SK-N-MC (cell line): ENCODE measurements around the gene KIF21B.

Experiments used
- DNase-seq: peaks from one replicate; pipeline ENCODE4 v3.0.0-alpha.2; 2011; ENCODE audit warnings: low read depth, low spot score
- H3K27ac ChIP-seq: fragments of 200-600 bp; sonication (generic); 2 replicates; pipeline ENCODE4 v1.5.1; 2016; ENCODE audit warnings: mixed run types
- H3K36me3 ChIP-seq: fragments of 200-600 bp; sonication (generic); 2 replicates; pipeline ENCODE4 v1.6.1; 2017; ENCODE audit warnings: antibody characterized with exemption, low read length, mixed read lengths; ENCODE audit not compliant: insufficient read depth
- H3K4me3 ChIP-seq: fragments of 200-600 bp; sonication (generic); 2 replicates; pipeline ENCODE4 v1.5.1; 2016
- H3K9ac ChIP-seq: fragments of 200-600 bp; sonication (generic); 2 replicates; pipeline ENCODE4 v1.8.0; 2017; ENCODE audit warnings: mixed run types, mixed read lengths; ENCODE audit not compliant: insufficient read length
- H3K9me3 ChIP-seq: fragments of 200-600 bp; sonication (generic); 2 replicates; pipeline ENCODE4 v1.6.1; 2017; ENCODE audit warnings: low read depth, mild to moderate bottlenecking, antibody characterized with exemption, low read length, moderate library complexity, mixed read lengths
- EZH2 ChIP-seq: fragments of 200-600 bp; sonication (generic); IDR thresholded peaks from one replicate; pipeline ENCODE4 v1.6.1; 2017; ENCODE audit warnings: antibody characterized with exemption
- FOXP2 ChIP-seq: optimal IDR thresholded peaks from 2 replicates; pipeline ENCODE3; 2011; ENCODE audit warnings: mild to moderate bottlenecking, moderate library complexity; ENCODE audit not compliant: insufficient read depth; ENCODE audit errors: extremely low read length, control extremely low read depth
- POLR2AphosphoS5 ChIP-seq: IDR thresholded peaks from 2 replicates; pipeline ENCODE4 v1.6.1; 2012; ENCODE audit warnings: mild to moderate bottlenecking, low read depth, low read length, borderline replicate concordance

KIF21B gene

DNA sequence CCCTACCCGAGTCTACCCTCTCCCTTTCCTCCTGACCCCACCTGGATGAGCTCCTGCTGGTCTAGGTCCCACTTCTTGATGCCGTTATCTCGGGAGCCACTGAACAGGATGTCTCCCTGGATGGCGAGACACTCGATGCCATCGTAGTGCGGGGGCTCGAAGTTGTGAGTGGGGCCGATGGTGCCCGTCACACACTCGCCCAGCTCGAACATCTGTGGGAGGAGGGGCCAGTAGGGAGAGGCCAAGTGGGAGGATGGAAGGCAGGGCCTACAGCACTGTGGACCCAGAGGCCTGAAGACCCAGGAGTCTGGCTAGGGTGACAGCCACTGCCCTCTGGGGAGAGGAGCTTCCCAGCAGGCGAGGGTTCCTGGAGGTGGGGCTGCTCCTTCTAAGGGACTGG lies 48.1 kb downstream of the KIF21B start:
- H3K9ac ChIP-seq, result no peak overlapping the region
- no peak overlapping the region for H3K4me3 ChIP-seq
- H3K36me3 ChIP-seq, result no peaks in the 10 kb centered on the region
- no peak overlapping the region for H3K27ac ChIP-seq
- H3K9me3 ChIP-seq, result no peaks in the 10 kb centered on the region
- no peak for DNase-seq
- no peak for TF ChIP-seq POLR2AphosphoS5
- no peak for TF ChIP-seq EZH2

DNA sequence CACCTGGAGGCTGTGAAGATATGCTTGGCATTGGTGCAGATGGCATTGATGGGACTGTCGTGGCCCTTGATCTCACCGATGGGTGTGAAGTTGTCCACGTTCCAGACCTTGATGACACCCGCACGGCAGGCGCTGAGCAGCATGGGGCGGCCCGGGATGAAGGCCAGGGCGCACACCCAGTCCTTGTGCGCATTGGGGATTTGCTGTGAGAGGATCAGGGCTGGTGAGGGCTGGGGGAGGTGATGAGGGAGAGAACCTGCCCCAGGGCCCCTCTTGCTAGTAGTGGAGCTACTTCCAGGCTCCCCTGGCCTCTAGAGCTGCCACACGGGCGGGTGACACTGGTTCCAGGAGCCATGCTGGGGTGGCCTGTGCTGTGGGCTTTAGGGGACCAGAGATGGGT lies 48.8 kb downstream of the KIF21B start:
- H3K4me3 ChIP-seq, result no peak overlapping the region
- no peak for DNase-seq
- H3K36me3 ChIP-seq, result no peaks in the 10 kb centered on the region
- TF ChIP-seq POLR2AphosphoS5 (no peak), FOXP2 (no peak), EZH2 (no peak)
- no peak overlapping the region for H3K9ac ChIP-seq
- no peaks in the 10 kb centered on the region for H3K9me3 ChIP-seq
- H3K27ac ChIP-seq, result no peak overlapping the region

DNA sequence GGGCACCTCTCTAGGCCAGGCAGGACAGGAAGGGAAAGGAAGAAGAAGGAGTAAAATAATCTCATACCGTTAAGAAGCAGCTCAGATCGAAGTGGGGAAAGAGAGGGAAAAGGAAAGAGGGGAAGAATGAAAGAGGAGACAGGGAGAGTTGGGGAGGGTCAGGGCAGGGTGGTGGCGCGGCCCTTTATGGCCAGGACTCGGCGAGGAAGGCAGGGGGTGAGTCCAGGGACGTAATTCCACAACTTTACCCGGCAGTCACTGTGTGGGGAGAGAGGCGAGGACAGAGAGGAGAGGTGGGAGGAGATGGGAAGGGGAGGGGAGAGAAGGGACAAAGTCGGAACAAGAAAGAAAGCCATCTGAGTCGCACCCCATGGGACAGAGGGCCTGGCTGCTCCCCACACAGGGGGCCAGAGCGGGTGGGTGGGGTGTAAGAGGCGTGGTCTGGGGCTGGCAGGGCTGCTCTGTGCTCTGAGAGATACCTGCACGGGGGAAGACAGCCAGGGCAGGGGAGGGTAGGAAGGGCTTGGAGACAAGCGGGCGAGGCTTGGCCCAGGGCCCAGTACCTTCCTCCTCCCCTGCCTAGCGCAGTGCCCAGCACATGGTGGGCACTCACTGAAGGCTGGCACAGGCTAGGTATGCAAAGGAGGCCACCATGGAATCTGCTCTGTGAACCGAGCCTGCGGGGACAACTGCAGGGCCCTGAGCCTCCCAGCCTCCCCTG lies 49.4 kb downstream of the KIF21B start:
- DNase-seq, result no peak
- no peaks in the 10 kb centered on the region for H3K36me3 ChIP-seq
- TF ChIP-seq EZH2 (no peak), FOXP2 (no peak), POLR2AphosphoS5 (no peak)
- no peak overlapping the region for H3K4me3 ChIP-seq
- H3K9me3 ChIP-seq, result no peaks in the 10 kb centered on the region
- no peak overlapping the region for H3K9ac ChIP-seq
- H3K27ac ChIP-seq, result no peak overlapping the region

DNA sequence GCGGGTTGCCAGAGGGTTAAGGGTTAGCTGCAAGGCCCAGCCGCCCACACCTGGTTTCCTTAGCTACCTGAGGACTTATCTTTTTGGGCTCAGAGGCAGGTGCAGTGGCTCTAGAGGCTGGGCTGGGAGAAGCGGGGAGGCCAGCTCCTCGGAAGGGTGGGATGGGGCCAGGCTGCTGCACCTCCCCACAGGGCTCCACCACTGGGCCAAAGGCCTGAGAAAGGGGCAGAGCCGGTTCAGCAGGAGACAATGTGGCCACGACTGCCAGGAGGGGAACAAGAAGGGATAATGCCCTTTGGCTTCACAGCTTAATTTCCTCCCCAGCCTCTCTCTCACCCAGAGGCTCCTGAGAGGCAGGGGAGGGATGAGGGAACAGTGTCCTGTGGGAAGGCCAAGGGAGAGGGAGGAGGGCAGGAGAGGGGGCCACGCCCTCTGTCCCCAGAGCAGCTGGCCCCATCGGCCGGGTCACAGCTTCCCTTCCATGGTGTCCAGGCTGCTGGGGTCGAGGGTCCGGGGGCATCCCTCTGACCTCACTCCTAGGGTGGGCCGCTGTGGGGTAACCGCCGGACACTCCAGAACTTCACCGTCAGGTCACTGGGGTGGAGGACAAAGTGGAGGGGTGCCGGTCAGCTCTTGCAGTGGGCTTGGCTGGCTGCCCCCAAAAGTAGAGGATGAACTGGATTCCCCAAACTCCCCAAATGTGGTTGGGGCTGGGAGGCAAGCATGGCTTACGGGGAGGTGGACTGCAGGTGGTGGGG lies 50.4 kb downstream of the KIF21B start:
- no peak overlapping the region for H3K4me3 ChIP-seq
- no peaks in the 10 kb centered on the region for H3K9me3 ChIP-seq
- H3K36me3 ChIP-seq, result no peaks in the 10 kb centered on the region
- TF ChIP-seq POLR2AphosphoS5 (no peak), FOXP2 (no peak), EZH2 (no peak)
- no peak overlapping the region for H3K9ac ChIP-seq
- no peak for DNase-seq
- H3K27ac ChIP-seq, result no peak overlapping the region

DNA sequence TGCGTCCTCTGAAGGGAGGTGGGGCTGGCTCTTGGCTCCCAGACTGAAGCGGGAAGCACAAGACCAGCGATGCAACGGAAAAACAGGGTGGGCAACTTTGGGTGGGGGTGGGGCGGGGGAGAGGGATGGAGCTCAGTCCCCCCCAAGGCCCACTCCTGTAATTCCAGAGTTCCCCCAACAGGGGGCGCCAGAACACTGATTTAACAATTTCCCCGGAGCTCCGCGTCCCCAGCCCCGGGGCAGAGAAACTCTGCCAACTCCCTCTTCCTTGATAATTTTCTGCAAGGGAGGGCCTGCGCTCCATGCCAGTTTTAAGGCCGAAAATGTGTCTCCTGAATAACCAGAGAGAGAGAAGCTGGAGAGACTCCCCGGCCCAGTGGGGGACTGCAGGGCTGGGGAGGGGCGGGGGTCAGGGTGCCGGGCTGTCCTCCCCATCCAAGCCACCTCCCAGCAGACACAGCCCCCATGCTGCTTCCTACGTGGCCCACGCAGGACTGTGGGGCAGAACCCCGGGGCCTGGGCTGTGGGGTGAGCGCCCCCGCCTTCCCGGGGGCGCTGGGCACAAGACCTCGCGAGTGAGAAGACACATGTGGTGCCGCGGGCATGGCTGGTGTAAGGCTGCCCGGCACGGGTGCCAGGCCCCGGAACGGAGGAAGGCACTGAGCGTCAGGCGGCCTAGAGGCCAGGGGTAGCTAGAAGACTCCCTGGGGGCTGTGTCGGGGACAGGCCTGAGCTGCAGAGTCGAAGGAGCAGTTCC lies 51.4 kb downstream of the KIF21B start:
- H3K4me3 ChIP-seq, result no peak overlapping the region
- no peaks in the 10 kb centered on the region for H3K36me3 ChIP-seq
- peak; percentile 12 for DNase-seq
- no peak for TF ChIP-seq FOXP2
- TF ChIP-seq POLR2AphosphoS5, result no peak
- no peak for TF ChIP-seq EZH2
- H3K27ac ChIP-seq, result no peak overlapping the region
- no peak overlapping the region for H3K9ac ChIP-seq
- H3K9me3 ChIP-seq, result no peaks in the 10 kb centered on the region

DNA sequence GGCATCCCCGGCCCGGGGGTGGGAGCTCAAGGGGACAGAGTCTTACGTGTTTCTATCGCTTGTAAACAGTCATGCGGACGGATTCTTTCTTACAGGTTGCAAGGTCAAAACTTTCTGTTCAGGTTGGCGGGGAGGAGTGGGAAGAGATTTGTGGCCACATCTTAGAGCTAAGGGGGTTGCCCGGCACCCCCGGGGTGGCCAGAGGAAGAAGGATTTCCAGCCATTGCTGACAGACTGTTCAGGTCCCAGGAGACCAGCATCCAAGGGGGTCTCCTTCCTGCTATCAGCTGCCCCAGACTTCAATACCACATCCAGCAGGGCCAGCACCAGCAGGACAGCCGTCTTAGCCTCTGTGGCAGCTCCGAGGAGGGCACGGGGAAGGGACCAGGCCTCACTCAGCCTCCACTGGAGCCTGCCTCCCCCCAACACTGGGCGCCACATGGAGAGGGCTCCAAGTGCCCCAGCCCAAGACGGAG lies 52.0 kb downstream of the KIF21B start:
- H3K9ac ChIP-seq, result no peak overlapping the region
- H3K27ac ChIP-seq, result no peak overlapping the region
- H3K36me3 ChIP-seq, result no peaks in the 10 kb centered on the region
- H3K9me3 ChIP-seq, result no peaks in the 10 kb centered on the region
- DNase-seq, result no peak
- TF ChIP-seq FOXP2, result no peak
- no peak for TF ChIP-seq EZH2
- TF ChIP-seq POLR2AphosphoS5, result no peak
- H3K4me3 ChIP-seq, result no peak overlapping the region

DNA sequence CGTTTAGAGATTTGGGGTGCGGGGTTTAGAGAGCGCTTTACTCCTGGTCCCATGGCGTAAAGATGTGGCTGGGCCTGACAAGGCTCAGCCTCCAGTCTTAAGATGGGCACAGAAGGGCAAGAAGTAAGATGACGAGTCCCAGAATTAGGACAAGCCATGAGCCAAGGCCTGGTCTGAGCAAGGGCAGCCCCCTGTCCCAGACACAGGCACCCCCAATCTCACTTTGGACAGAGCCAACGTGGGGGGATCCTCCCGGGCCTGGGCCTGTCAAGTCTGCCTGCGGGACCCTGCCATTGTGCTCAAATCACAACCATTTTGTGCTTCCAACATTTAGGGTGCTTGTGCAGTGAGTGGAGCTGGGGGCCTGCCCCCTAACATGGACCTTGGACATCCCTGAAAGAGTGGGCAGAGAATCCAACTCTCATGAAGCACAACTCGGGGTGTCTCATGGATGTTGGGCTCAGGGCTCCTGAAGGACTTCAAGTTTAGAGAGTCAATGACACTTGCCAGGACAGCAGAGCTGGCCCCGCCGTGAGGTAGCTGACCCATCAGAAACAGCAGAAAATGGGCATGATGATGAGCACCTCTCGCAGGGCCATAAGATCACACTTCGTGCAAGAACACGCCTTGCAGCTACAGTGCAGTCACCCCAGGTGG lies 52.6 kb downstream of the KIF21B start:
- TF ChIP-seq POLR2AphosphoS5, result no peak
- DNase-seq, result no peak
- Histone ChIP-seq H3K36me3 (no peaks in the 10 kb centered on the region), H3K9ac (no peak overlapping the region), H3K9me3 (no peaks in the 10 kb centered on the region), H3K4me3 (no peak overlapping the region), H3K27ac (no peak overlapping the region)

DNA sequence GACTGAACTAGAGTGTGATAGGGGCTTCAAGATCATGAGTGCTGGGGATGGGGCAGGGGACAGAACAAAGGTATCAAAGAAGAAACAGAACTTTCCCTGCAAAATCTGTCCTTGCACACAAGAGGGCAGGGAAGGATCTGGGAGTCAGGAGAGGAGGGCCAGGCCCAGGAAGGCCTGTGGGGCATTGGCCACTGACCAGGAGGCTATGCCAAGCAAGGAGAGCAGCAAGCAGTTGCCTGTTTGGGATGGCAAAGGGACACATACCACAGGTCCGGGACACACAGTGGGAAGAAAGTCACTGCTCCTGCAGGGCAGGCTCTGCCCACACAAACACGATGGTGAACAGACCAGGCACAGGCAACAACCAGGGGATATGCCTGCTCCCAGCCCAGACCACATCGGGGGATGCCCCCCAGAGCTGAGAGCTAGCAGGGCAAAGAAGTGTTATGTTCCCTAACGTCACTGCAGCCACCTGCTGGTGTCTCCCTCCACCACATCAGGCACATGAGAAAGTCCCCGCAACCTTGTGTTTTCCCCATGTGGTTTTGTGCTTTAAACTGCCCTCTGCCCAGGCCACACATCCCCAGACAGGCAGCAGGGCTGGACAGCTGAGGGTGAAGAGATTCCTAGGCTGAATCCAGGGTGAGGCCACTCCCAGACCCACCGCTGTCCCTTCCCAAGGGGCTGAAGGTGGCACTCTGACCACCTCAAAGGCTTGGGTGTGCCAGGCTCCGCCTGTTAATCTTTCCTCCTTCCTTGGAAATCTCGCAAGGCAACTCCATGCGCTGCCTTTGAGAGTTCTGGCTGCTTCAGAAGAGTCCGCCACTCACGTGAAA lies 53.6 kb downstream of the KIF21B start:
- no peak for DNase-seq
- no peak overlapping the region for H3K9ac ChIP-seq
- no peaks in the 10 kb centered on the region for H3K9me3 ChIP-seq
- TF ChIP-seq EZH2 (no peak), POLR2AphosphoS5 (no peak), FOXP2 (no peak)
- no peak overlapping the region for H3K4me3 ChIP-seq
- no peak overlapping the region for H3K27ac ChIP-seq
- H3K36me3 ChIP-seq, result no peaks in the 10 kb centered on the region
